SU-DHL-6 (cell line): ENCODE data around the gene POU6F2.

ENCODE experiments used
- H2AFZ ChIP-seq: fragments of 200-600 bp; sonication (generic); 2 replicates; pipeline ENCODE4 v1.6.1; 2014; ENCODE audit warnings: low read depth, mild to moderate bottlenecking, moderate library complexity, mixed read lengths, antibody characterized with exemption, low read length; ENCODE audit not compliant: severe bottlenecking
- H3F3A ChIP-seq: fragments of 200-600 bp; shearing (Covaris generic); 2 replicates; pipeline ENCODE4 v1.6.0; 2016; ENCODE audit warnings: antibody characterized with exemption, mild to moderate bottlenecking; ENCODE audit not compliant: insufficient read depth
- H3K27ac ChIP-seq: fragments of 200-600 bp; sonication (generic); 2 replicates; pipeline ENCODE4 v1.5.1; 2016; ENCODE audit warnings: low read depth, mild to moderate bottlenecking, low read length, moderate library complexity, mixed read lengths
- H3K27me3 ChIP-seq: fragments of 200-600 bp; sonication (generic), shearing (Covaris generic); 2 replicates; pipeline ENCODE4 v1.6.0; 2014; ENCODE audit warnings: mild to moderate bottlenecking, low read length
- H3K36me3 ChIP-seq: fragments of 200-600 bp; sonication (generic); 2 replicates; pipeline ENCODE4 v1.6.1; 2014; ENCODE audit warnings: mild to moderate bottlenecking, low read length, mixed read lengths
- H3K4me2 ChIP-seq: fragments of 300-600, 200-600 bp; shearing (Covaris generic), sonication (generic); 2 replicates; pipeline ENCODE4 v1.6.0; 2014; ENCODE audit warnings: low read length, low read depth, mild to moderate bottlenecking; ENCODE audit not compliant: poor library complexity, severe bottlenecking
- H3K4me3 ChIP-seq: fragments of 200-600 bp; sonication (generic); 2 replicates; pipeline ENCODE4 v1.5.1; 2014; ENCODE audit warnings: antibody characterized with exemption, low read length, mild to moderate bottlenecking, mixed read lengths; ENCODE audit not compliant: insufficient read depth, poor library complexity, severe bottlenecking
- H3K79me2 ChIP-seq: fragments of 200-600 bp; sonication (generic); 2 replicates; pipeline ENCODE4 v1.6.1; 2014; ENCODE audit warnings: mild to moderate bottlenecking, low read length, moderate library complexity; ENCODE audit not compliant: insufficient read depth
- H3K9ac ChIP-seq: fragments of 200-600 bp; sonication (generic); 2 replicates; pipeline ENCODE4 v1.7.0; 2014; ENCODE audit warnings: mild to moderate bottlenecking, low read length
- H3K9me2 ChIP-seq: fragments of 200-600 bp; sonication (generic); replicated peaks from 2 replicates; pipeline ENCODE4 v1.6.1; 2014; ENCODE audit warnings: low read length; ENCODE audit not compliant: insufficient read depth
- H3K9me3 ChIP-seq: fragments of 200-600 bp; sonication (generic); 2 replicates; pipeline ENCODE4 v1.6.1; 2014; ENCODE audit warnings: low read length, mixed read lengths; ENCODE audit not compliant: insufficient read depth
- H4K20me1 ChIP-seq: fragments of 200-600 bp; sonication (generic); 2 replicates; pipeline ENCODE4 v1.6.1; 2014; ENCODE audit warnings: low read depth, mild to moderate bottlenecking, antibody characterized with exemption, low read length, moderate library complexity, mixed read lengths
- EZH2phosphoT487 ChIP-seq: fragments of 200-600 bp; sonication (generic), shearing (Covaris generic); conservative IDR thresholded peaks from 2 replicates; pipeline ENCODE4 v1.6.1; 2018; ENCODE audit warnings: mild to moderate bottlenecking, antibody characterized with exemption, low read length, moderate library complexity, mixed read lengths
- TF ChIP-seq, protein P1 (sequence below): fragments of 200-600 bp; sonication (generic); IDR thresholded peaks from one replicate; pipeline ENCODE4 v1.5.1; 2017; ENCODE audit warnings: antibody characterized with exemption, mild to moderate bottlenecking, low read length, moderate library complexity; ENCODE audit not compliant: insufficient read depth, poor library complexity, severe bottlenecking

The POU6F2 gene

DNA sequence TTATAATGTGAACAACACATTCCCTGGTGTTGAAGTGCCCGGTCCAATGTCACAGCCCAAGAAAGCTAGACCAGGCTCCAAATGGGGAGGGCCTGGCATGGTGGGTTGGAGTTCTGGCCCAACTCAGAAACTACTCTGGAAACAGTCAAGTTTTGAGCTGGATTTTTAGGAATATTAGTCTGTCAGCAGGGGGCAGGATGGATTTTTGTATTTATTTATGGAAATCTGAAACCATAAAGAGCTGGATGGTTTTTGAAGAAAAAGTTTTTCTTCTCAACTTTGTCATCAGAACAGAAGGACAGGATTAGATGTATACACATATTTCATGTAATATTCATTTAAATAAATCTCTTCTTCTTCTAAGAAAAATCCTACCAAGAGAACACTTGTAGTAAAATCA lies 97.5 kb downstream of the POU6F2 start:
- Histone ChIP-seq H3K27me3 (no peaks in the 10 kb centered on the region), H2AFZ (no peak overlapping the region), H3K4me2 (no peak overlapping the region), H4K20me1 (no peaks in the 10 kb centered on the region), H3K4me3 (no peak overlapping the region), H3K9me2 (no peaks in the 10 kb centered on the region), H3K79me2 (no peaks in the 10 kb centered on the region), H3K27ac (no peak overlapping the region), H3K36me3 (no peaks in the 10 kb centered on the region), H3K9ac (no peak overlapping the region), H3F3A (no peaks in the 10 kb centered on the region), H3K9me3 (no peaks in the 10 kb centered on the region)
- TF ChIP-seq, protein P1, sequence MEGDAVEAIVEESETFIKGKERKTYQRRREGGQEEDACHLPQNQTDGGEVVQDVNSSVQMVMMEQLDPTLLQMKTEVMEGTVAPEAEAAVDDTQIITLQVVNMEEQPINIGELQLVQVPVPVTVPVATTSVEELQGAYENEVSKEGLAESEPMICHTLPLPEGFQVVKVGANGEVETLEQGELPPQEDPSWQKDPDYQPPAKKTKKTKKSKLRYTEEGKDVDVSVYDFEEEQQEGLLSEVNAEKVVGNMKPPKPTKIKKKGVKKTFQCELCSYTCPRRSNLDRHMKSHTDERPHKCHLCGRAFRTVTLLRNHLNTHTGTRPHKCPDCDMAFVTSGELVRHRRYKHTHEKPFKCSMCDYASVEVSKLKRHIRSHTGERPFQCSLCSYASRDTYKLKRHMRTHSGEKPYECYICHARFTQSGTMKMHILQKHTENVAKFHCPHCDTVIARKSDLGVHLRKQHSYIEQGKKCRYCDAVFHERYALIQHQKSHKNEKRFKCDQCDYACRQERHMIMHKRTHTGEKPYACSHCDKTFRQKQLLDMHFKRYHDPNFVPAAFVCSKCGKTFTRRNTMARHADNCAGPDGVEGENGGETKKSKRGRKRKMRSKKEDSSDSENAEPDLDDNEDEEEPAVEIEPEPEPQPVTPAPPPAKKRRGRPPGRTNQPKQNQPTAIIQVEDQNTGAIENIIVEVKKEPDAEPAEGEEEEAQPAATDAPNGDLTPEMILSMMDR, result no peak
- TF ChIP-seq EZH2phosphoT487, result no peak

GRCh38 chr7:39083781-39084180 lies 106.1 kb downstream of the POU6F2 start:
- Histone ChIP-seq H3K4me2 (no peak overlapping the region), H3K27ac (no peak overlapping the region), H3K79me2 (no peaks in the 10 kb centered on the region), H3K9me3 (no peaks in the 10 kb centered on the region), H3K9ac (no peak overlapping the region), H2AFZ (no peak overlapping the region), H3K4me3 (no peak overlapping the region), H3K36me3 (no peaks in the 10 kb centered on the region), H3F3A (no peaks in the 10 kb centered on the region), H3K9me2 (no peaks in the 10 kb centered on the region), H4K20me1 (no peaks in the 10 kb centered on the region), H3K27me3 (no peaks in the 10 kb centered on the region; the same call in 1 of the 2 replicates)
- TF ChIP-seq, protein P1, result no peak
- TF ChIP-seq EZH2phosphoT487, result no peak

DNA sequence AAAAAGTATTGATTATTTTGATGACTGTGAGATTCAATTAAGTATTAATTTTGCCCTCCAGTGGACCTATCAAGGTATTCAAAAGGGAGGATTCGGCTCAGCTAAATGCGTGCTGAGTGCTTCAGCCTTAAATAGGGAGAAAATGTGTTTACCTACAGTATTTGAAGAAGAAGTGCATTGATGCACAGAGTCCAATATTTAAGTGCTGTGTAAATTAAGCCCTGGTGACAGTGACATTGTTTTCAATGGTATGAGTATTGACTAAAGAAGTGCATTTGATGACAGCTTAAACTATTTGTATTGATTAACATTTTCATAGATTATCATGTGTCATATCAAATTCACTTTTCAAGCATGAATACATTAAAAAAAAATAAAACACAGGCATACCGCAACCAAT lies 106.6 kb downstream of the POU6F2 start:
- TF ChIP-seq EZH2phosphoT487, result no peak
- H3F3A ChIP-seq, result no peaks in the 10 kb centered on the region
- H3K27me3 ChIP-seq, result no peaks in the 10 kb centered on the region; the same call in 1 of the 2 replicates
- H3K9me3 ChIP-seq, result no peaks in the 10 kb centered on the region
- no peaks in the 10 kb centered on the region for H3K9me2 ChIP-seq
- H3K36me3 ChIP-seq, result no peaks in the 10 kb centered on the region
- no peaks in the 10 kb centered on the region for H4K20me1 ChIP-seq
- no peak overlapping the region for H3K4me3 ChIP-seq
- no peaks in the 10 kb centered on the region for H3K79me2 ChIP-seq
- no peak overlapping the region for H3K27ac ChIP-seq
- no peak overlapping the region for H3K9ac ChIP-seq
- H3K4me2 ChIP-seq, result no peak overlapping the region
- H2AFZ ChIP-seq, result no peak overlapping the region

GRCh38 chr7:39085189-39085588 lies 107.5 kb downstream of the POU6F2 start:
- H3K4me2 ChIP-seq, result no peak overlapping the region
- H3K9ac ChIP-seq, result no peak overlapping the region
- H4K20me1 ChIP-seq, result no peaks in the 10 kb centered on the region
- H3K4me3 ChIP-seq, result no peak overlapping the region
- H3K79me2 ChIP-seq, result no peaks in the 10 kb centered on the region
- H3K36me3 ChIP-seq, result no peaks in the 10 kb centered on the region
- no peaks in the 10 kb centered on the region for H3K9me3 ChIP-seq
- no peak overlapping the region for H3K27ac ChIP-seq
- no peaks in the 10 kb centered on the region; the same call in 1 of the 2 replicates for H3K27me3 ChIP-seq
- no peaks in the 10 kb centered on the region for H3F3A ChIP-seq
- H2AFZ ChIP-seq, result no peak overlapping the region
- TF ChIP-seq, protein P1, result no peak
- TF ChIP-seq EZH2phosphoT487, result no peak
- H3K9me2 ChIP-seq, result no peaks in the 10 kb centered on the region
